RWPE1 (cell line): ENCODE data around the gene POU3F3.

Experiments used
- CTCF ChIA-PET: fragments of 350-600 bp; sonication (Branson Sonifier 250); formaldehyde crosslinking; extraction: SDS; loops from one replicate; lab custom pipeline; 2021; lab: Yijun Ruan, JAX
- POLR2A ChIA-PET: fragments of 400-600 bp; formaldehyde crosslinking; extraction: SDS; loops from one replicate; lab custom pipeline; 2020; ENCODE audit warnings: antibody characterized with exemption; ENCODE audit not compliant: low non-redundant PET; lab: Yijun Ruan, JAX
- DNase-seq: peaks from one replicate; pipeline ENCODE4 v3.0.0; 2012; ENCODE audit warnings: low spot score
- H3K27ac ChIP-seq: fragments of 450-650 bp; 2 replicates; pipeline ENCODE4 v1.5.1; 2017
- CTCF ChIP-seq: fragments of 450-650 bp; conservative IDR thresholded peaks from 2 replicates; pipeline ENCODE4 v1.5.1; 2017; ENCODE audit warnings: low read depth, mild to moderate bottlenecking

The POU3F3 gene

GRCh38 chr2:104863468-104864279, 9.8 kb downstream of the POU3F3 start:
- TF ChIP-seq CTCF: no peak
- POLR2A ChIA-PET: no interaction called here
- CTCF ChIA-PET: no interaction called here
- no peak overlapping the region for H3K27ac ChIP-seq
- no peak for DNase-seq

- TF ChIP-seq CTCF: no peak
- ChIA-PET POLR2A (no interaction called here), CTCF (no interaction called here)
- H3K27ac ChIP-seq: no peak overlapping the region
- DNase-seq: no peak
Measured at GRCh38 chr2:104864280-104865095, 10.6 kb downstream of the POU3F3 start.

- CTCF ChIA-PET: interaction anchor here (0.6 kb wide), 1 partner anchor 44 kb away, joined by 4 read pairs; no protein-coding TSS in a partner anchor
- POLR2A ChIA-PET: no interaction called here
- TF ChIP-seq CTCF: no peak
- no peak overlapping the region for H3K27ac ChIP-seq
- DNase-seq: no peak
Measured at GRCh38 chr2:104865096-104865470, 11.2 kb downstream of the POU3F3 start.

GRCh38 chr2:104866122-104866864, 12.4 kb downstream of the POU3F3 start:
- ChIA-PET POLR2A (no interaction called here), CTCF (interaction anchor here (2.0 kb wide), 1 partner anchor 17 kb away, joined by 9 read pairs; no protein-coding TSS in a partner anchor)
- DNase-seq: no peak
- no peak overlapping the region for H3K27ac ChIP-seq
- no peak for TF ChIP-seq CTCF

- no peak for DNase-seq
- ChIA-PET POLR2A (no interaction called here), CTCF (interaction anchor here (2.0 kb wide), 1 partner anchor 18 kb away, joined by 9 read pairs; no protein-coding TSS in a partner anchor)
- H3K27ac ChIP-seq: no peak overlapping the region
- no peak for TF ChIP-seq CTCF
Measured at GRCh38 chr2:104866883-104867812, 13.2 kb downstream of the POU3F3 start.
